ENCODE measurements around the gene SLC6A8.
"Not testable (repeated sequence)": the region's sequence is repeated elsewhere in the genome, so short reads cannot be mapped to it uniquely, and the experiment has no call there.

SLC6A8 gene

GRCh38 chrX:153708415-153708814, 20.7 kb downstream of the SLC6A8 start:
- peak; percentile 70 for DNase-seq (ENCODE audit: low spot score)

GRCh38 chrX:153709726-153710674, 22.3 kb downstream of the SLC6A8 start:
- DNase-seq (ENCODE audit: low spot score), result no peak

GRCh38 chrX:153714256-153714655, 26.5 kb downstream of the SLC6A8 start:
- no peak for DNase-seq (ENCODE audit: low spot score)

- no peak for DNase-seq (ENCODE audit: low spot score)
Measured at GRCh38 chrX:153717445-153717844, 29.7 kb downstream of the SLC6A8 start.

GRCh38 chrX:153719238-153719637, 31.5 kb downstream of the SLC6A8 start:
- no peak for DNase-seq (ENCODE audit: low spot score)

- no peak for DNase-seq (ENCODE audit: low spot score)
Measured at GRCh38 chrX:153719701-153720100, 32.0 kb downstream of the SLC6A8 start.

GRCh38 chrX:153722704-153723350, 35.1 kb downstream of the SLC6A8 start:
- no peak for DNase-seq (ENCODE audit: low spot score)

GRCh38 chrX:153723351-153724251, 35.9 kb downstream of the SLC6A8 start:
- DNase-seq (ENCODE audit: low spot score), result peak; percentile 65

- peak; percentile 90 for DNase-seq (ENCODE audit: low spot score)
Measured at GRCh38 chrX:153724252-153725038, 36.7 kb downstream of the SLC6A8 start, which contains the start of the genes ABCD1 and BCAP31. ABCD1 (plus strand) TSS chrX:153724856; CDS start chrX:153725267, 411 bp downstream. BCAP31 (minus strand) TSS chrX:153724387; CDS start chrX:153723244, 1,143 bp downstream.

DNA sequence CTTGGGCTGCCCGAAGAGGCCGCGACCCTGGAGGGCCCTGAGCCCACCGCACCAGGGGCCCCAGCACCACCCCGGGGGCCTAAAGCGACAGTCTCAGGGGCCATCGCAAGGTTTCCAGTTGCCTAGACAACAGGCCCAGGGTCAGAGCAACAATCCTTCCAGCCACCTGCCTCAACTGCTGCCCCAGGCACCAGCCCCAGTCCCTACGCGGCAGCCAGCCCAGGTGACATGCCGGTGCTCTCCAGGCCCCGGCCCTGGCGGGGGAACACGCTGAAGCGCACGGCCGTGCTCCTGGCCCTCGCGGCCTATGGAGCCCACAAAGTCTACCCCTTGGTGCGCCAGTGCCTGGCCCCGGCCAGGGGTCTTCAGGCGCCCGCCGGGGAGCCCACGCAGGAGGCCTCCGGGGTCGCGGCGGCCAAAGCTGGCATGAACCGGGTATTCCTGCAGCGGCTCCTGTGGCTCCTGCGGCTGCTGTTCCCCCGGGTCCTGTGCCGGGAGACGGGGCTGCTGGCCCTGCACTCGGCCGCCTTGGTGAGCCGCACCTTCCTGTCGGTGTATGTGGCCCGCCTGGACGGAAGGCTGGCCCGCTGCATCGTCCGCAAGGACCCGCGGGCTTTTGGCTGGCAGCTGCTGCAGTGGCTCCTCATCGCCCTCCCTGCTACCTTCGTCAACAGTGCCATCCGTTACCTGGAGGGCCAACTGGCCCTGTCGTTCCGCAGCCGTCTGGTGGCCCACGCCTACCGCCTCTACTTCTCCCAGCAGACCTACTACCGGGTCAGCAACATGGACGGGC, 37.5 kb downstream of the SLC6A8 start:
- no peak for DNase-seq (ENCODE audit: low spot score)

GRCh38 chrX:153725832-153726285, 38.1 kb downstream of the SLC6A8 start:
- DNase-seq (ENCODE audit: low spot score), result no peak

- DNase-seq (ENCODE audit: low spot score), result peak; percentile 83
Measured at GRCh38 chrX:153726286-153727122, 38.8 kb downstream of the SLC6A8 start.

GRCh38 chrX:153727123-153727931, 39.6 kb downstream of the SLC6A8 start:
- DNase-seq (ENCODE audit: low spot score), result no peak

- DNase-seq (ENCODE audit: low spot score), result no peak
Measured at GRCh38 chrX:153728095-153728494, 40.4 kb downstream of the SLC6A8 start.

- no peak for DNase-seq (ENCODE audit: low spot score)
Measured at GRCh38 chrX:153728951-153729631, 41.4 kb downstream of the SLC6A8 start.

DNA sequence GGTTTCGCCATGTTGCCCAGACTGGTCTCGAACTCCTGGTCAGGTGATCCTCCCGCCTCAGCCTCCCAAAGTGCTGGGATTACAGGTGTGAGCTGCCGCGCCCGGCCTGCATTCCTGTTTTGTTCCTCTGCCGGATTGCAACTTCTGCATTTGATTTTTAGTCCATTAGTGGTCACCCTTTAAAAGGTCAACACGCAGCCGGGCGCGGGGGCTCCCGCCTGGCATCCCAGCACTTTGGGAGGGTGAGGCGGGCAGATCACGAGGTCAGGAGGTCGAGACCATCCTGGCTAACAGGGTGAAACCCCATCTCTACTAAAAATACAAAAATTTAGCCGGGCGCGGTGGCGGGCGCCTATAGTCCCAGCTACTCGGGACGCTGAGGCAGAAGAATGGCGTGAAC, 42.4 kb downstream of the SLC6A8 start:
- not testable (repeated sequence) for DNase-seq (ENCODE audit: low spot score)

DNA sequence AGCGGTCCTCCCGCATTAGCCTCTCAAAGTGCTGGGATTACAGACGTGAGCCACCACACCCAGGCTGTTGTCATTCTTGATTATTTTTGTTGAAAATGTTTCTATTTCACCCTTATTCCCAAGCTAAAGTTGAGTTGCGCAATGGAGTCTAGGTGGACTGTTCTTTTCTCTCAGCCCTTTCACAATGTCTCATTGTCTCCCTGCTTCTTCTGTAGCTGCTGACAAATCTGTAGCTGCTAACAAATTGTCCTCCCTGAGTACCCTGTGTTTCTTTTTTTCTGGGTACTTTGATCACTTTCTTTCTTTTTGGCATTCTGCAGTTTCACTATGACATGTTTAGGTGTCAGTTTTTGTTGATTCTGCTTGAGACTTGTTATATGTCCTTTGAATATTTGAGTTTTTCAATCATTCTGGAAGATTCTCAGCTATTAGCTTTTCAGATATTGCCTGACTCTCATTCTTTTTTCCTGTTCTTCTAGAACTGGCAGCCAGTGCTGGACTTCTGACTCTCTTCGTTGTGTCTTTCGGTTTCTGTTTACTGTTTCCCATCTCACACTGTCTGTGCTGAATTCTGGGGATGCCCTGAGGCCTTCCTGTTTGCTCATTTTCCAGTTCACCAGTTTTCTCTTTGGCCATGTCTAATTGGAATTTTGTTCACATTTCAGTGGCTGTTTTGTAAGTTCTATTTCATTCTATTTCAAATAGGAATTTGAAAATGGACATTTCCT, 43.6 kb downstream of the SLC6A8 start:
- DNase-seq (ENCODE audit: low spot score), result no peak

Measured in ecto neural progenitor cell (in vitro differentiated cells).